WTC11 (cell line): Measurements from ENCODE around the gene TMEM72.

Source experiments
- CTCF ChIP-seq: fragments of 200-600 bp; IDR thresholded peaks from 2 replicates; pipeline ENCODE4 v1.8.0; 2022; ENCODE audit warnings: antibody characterized with exemption
- ELF4 ChIP-seq: sonication (generic); formaldehyde crosslinking; IDR thresholded peaks from 2 replicates; pipeline ENCODE4 v1.8.1; 2022; ENCODE audit warnings: low read depth, mild to moderate bottlenecking, moderate library complexity, missing genetic modification reagents
- ESRRA ChIP-seq: sonication (generic); formaldehyde crosslinking; IDR thresholded peaks from 2 replicates; pipeline ENCODE4 v1.8.1; 2022; ENCODE audit warnings: mild to moderate bottlenecking, missing genetic modification reagents, borderline replicate concordance
- ETV6 ChIP-seq: sonication (generic); formaldehyde crosslinking; IDR thresholded peaks from 2 replicates; pipeline ENCODE4 v1.8.1; 2022; ENCODE audit warnings: mild to moderate bottlenecking, missing genetic modification reagents
- RELA ChIP-seq: sonication (generic); formaldehyde crosslinking; IDR thresholded peaks from 2 replicates; pipeline ENCODE4 v1.8.1; 2022; ENCODE audit warnings: missing genetic modification reagents, mild to moderate bottlenecking, borderline replicate concordance
- SP1 ChIP-seq: sonication (generic); formaldehyde crosslinking; conservative IDR thresholded peaks from 2 replicates; pipeline ENCODE4 v1.8.1; 2022; ENCODE audit warnings: missing genetic modification reagents
- ZBTB21 ChIP-seq: sonication (generic); formaldehyde crosslinking; IDR thresholded peaks from 2 replicates; pipeline ENCODE4 v1.8.1; 2023; ENCODE audit warnings: mild to moderate bottlenecking, missing genetic modification reagents, borderline replicate concordance
- TF ChIP-seq, protein P1 (sequence below): sonication (generic); formaldehyde crosslinking; IDR thresholded peaks from 2 replicates; pipeline ENCODE4 v1.8.0; 2022; ENCODE audit warnings: mild to moderate bottlenecking, missing genetic modification reagents
- TF ChIP-seq, protein P2 (sequence below): sonication (generic); formaldehyde crosslinking; IDR thresholded peaks from 2 replicates; pipeline ENCODE4 v1.8.0; 2022; ENCODE audit warnings: mild to moderate bottlenecking, missing genetic modification reagents
- TF ChIP-seq, protein P3 (sequence below): fragments of 250-450 bp; sonication (Bioruptor Pico); IDR thresholded peaks from 2 replicates; pipeline ENCODE4 v1.9.0; 2021; ENCODE audit warnings: mild to moderate bottlenecking

GRCh38 chr10:44909910-44910309, 1.2 kb upstream of the TMEM72 start:
- no peak for TF ChIP-seq CTCF
- no peak for TF ChIP-seq ETV6 (CRISPR knock-in tag)
- TF ChIP-seq SP1 (CRISPR knock-in tag): no peak
- TF ChIP-seq RELA: no peak
- TF ChIP-seq ESRRA (CRISPR knock-in tag): no peak
- TF ChIP-seq, protein P1, sequence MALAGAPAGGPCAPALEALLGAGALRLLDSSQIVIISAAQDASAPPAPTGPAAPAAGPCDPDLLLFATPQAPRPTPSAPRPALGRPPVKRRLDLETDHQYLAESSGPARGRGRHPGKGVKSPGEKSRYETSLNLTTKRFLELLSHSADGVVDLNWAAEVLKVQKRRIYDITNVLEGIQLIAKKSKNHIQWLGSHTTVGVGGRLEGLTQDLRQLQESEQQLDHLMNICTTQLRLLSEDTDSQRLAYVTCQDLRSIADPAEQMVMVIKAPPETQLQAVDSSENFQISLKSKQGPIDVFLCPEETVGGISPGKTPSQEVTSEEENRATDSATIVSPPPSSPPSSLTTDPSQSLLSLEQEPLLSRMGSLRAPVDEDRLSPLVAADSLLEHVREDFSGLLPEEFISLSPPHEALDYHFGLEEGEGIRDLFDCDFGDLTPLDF (CRISPR knock-in tag): no peak
- TF ChIP-seq, protein P2, sequence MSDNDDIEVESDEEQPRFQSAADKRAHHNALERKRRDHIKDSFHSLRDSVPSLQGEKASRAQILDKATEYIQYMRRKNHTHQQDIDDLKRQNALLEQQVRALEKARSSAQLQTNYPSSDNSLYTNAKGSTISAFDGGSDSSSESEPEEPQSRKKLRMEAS (CRISPR knock-in tag): no peak
- TF ChIP-seq, protein P3, sequence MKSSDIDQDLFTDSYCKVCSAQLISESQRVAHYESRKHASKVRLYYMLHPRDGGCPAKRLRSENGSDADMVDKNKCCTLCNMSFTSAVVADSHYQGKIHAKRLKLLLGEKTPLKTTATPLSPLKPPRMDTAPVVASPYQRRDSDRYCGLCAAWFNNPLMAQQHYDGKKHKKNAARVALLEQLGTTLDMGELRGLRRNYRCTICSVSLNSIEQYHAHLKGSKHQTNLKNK (CRISPR knock-in tag): no peak
- no peak for TF ChIP-seq ELF4 (CRISPR knock-in tag)
- TF ChIP-seq ZBTB21 (CRISPR knock-in tag): no peak
